AG04450 (cell line): Measurements from ENCODE around the gene GRIA1. TPM values are rescaled to one million over a fixed set of nuclear protein-coding genes. Genes with fewer than 3 reads are reported as not detected.

Source experiments
- CTCF ChIA-PET: fragments of 300-600, 350-600 bp; formaldehyde crosslinking; extraction: SDS; loops from one replicate; lab custom pipeline; 2022; ENCODE audit warnings: antibody characterized with exemption, inconsistent platforms; lab: Charles Lee
- POLR2A ChIA-PET: fragments of 350-600 bp; formaldehyde crosslinking; extraction: SDS; loops from one replicate; lab custom pipeline; 2021; ENCODE audit warnings: antibody characterized with exemption, inconsistent platforms; lab: Yijun Ruan, JAX
- DNase-seq: peaks from one replicate; pipeline ENCODE4 v3.0.0-alpha.2; 2011; ENCODE audit warnings: low read depth, low spot score
- H3K27ac ChIP-seq: one replicate; pipeline ENCODE4 v1.5.1; 2012; ENCODE audit warnings: low read depth, low read length, control low read depth
- H3K27me3 ChIP-seq: one replicate; pipeline ENCODE4 v1.6.0; 2012; ENCODE audit warnings: low read length; ENCODE audit not compliant: control insufficient read depth, insufficient read depth
- H3K4me3 ChIP-seq: 2 replicates; pipeline ENCODE4 v1.5.1; 2011; ENCODE audit warnings: mild to moderate bottlenecking, low read depth, low read length, control low read depth
- H3K9me3 ChIP-seq: 2 replicates; pipeline ENCODE4 v1.5.1; 2012; ENCODE audit warnings: low read length; ENCODE audit not compliant: control insufficient read depth, insufficient read depth
- polyA plus RNA-seq: library from polyadenylated mRNA; depleted of rRNA; stranded (reverse); fragments of >200 nt; gene quantifications from 2 replicates; pipeline ENCODE4 v1.2.3, GENCODE V29; 2011
- TF ChIP-seq, protein P1 (sequence below): IDR thresholded peaks from 2 replicates; pipeline ENCODE4 v1.5.1; 2011; ENCODE audit warnings: low read depth, low read length, control low read depth, inconsistent platforms

GRIA1 gene
- polyA plus RNA-seq, 1 experiment: 0.42 TPM

DNA sequence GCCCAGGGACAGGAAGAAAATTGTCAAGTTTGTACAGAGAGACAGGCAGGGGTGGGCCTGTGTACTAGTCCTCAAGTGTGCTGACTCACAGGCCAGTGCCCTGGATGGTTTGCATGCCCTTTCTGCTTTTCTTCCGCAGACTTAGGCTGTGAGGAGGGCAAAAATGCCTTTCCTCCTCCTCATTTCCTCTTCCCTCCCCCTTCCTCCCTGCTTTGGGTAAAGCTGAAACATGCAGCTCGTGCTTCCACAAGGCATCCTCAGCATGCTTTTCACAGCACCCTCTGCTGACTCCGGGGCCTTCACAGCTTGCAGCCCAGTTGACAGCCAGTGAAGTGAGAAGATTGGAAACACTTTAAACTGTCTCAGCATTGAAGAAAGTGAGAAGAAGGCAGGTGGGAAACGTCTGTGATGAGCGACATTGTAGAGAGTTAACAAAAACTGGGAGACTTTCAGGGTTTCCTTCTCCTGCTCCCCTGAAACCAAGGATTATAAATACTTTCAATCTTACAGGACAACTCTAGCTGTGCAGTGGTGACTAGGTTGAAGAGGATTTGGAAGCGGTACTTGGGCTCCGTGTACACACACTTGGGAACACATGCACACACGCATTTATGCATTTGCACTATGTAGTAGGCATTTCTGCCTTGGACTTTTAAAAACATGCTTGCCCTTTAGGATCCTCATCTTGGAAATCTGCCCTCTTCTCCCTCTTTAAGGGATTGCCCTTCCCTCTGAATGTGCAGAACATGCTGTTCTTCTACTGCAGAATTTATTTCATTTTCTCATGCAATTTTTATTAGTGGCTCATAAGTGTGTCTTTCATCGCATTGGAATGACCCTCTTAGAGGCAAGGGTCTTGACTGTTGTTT, 138.8 kb downstream of the GRIA1 start:
- TF ChIP-seq, protein P1, sequence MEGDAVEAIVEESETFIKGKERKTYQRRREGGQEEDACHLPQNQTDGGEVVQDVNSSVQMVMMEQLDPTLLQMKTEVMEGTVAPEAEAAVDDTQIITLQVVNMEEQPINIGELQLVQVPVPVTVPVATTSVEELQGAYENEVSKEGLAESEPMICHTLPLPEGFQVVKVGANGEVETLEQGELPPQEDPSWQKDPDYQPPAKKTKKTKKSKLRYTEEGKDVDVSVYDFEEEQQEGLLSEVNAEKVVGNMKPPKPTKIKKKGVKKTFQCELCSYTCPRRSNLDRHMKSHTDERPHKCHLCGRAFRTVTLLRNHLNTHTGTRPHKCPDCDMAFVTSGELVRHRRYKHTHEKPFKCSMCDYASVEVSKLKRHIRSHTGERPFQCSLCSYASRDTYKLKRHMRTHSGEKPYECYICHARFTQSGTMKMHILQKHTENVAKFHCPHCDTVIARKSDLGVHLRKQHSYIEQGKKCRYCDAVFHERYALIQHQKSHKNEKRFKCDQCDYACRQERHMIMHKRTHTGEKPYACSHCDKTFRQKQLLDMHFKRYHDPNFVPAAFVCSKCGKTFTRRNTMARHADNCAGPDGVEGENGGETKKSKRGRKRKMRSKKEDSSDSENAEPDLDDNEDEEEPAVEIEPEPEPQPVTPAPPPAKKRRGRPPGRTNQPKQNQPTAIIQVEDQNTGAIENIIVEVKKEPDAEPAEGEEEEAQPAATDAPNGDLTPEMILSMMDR: peak; percentile 74
- H3K27me3 ChIP-seq: no peaks in the 10 kb centered on the region
- POLR2A ChIA-PET: interaction anchor here (1.0 kb wide), 1 partner anchor 105 kb away, joined by 4 read pairs; no protein-coding TSS in a partner anchor
- H3K4me3 ChIP-seq: no peak overlapping the region
- DNase-seq: peak; percentile 88
- H3K27ac ChIP-seq: peak overlapping the region; percentile 91
- CTCF ChIA-PET: interaction anchor here (1.6 to 2.1 kb wide), 2 partner anchors 9 to 132 kb away, joined by 6 to 10 read pairs; no protein-coding TSS in a partner anchor
- no peaks in the 10 kb centered on the region for H3K9me3 ChIP-seq

DNA sequence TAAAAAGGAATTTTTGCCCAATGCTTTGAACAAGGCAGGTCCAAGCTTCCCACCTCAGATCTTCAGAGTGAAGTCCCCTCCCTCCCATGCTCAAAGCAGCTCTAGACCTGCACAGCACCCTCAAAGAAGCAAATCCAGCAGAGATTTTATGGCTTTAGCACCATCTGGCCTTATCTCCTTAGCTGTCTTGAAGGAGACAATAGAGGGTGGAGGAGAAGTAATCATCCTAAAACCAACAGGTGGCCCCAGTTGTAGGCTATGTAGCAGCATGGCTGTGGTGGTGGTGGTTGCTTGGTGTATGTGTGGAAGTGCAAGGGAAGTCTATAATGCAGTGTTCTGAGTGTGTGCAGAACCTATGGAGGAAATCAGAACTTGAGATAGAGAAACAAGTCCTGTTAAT, 140.1 kb downstream of the GRIA1 start:
- Histone ChIP-seq H3K4me3 (no peak overlapping the region), H3K27me3 (no peaks in the 10 kb centered on the region), H3K9me3 (no peaks in the 10 kb centered on the region), H3K27ac (no peak overlapping the region)
- no peak for DNase-seq
- TF ChIP-seq, protein P1: no peak
- CTCF ChIA-PET: no interaction called here
- POLR2A ChIA-PET: no interaction called here

DNA sequence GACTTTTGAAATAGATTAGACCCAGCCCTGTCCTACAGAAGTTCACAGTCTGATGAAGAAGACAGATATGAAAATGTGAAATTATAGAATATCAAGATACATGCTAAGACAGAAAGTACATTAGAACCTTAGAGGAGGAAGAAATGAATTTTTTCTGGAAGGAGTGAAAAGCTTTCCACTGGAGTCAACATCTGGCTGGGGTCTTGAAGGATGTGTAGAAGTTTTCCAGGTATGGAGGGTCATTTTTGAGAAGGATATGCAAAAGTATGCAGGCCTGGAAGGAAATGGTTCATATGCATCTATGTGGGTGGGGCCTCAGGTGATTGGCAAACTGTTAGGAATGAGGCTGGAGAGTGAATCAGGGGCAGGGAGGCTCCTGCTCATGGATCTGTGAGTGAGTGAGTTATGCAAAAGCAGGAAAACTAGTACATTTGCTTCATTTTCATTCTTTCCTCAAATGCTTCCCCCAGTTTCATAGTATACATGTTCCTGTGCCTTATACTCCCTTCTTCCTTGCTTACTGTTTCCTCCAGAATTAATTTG, 142.3 kb downstream of the GRIA1 start:
- Histone ChIP-seq H3K27me3 (no peaks in the 10 kb centered on the region), H3K4me3 (no peak overlapping the region), H3K9me3 (no peaks in the 10 kb centered on the region), H3K27ac (no peak overlapping the region)
- POLR2A ChIA-PET: no interaction called here
- DNase-seq: no peak
- CTCF ChIA-PET: interaction anchor here (0.6 to 1.0 kb wide), 2 partner anchors 135 to 332 kb away, joined by 3 read pairs; no protein-coding TSS in a partner anchor
- TF ChIP-seq, protein P1: no peak

DNA sequence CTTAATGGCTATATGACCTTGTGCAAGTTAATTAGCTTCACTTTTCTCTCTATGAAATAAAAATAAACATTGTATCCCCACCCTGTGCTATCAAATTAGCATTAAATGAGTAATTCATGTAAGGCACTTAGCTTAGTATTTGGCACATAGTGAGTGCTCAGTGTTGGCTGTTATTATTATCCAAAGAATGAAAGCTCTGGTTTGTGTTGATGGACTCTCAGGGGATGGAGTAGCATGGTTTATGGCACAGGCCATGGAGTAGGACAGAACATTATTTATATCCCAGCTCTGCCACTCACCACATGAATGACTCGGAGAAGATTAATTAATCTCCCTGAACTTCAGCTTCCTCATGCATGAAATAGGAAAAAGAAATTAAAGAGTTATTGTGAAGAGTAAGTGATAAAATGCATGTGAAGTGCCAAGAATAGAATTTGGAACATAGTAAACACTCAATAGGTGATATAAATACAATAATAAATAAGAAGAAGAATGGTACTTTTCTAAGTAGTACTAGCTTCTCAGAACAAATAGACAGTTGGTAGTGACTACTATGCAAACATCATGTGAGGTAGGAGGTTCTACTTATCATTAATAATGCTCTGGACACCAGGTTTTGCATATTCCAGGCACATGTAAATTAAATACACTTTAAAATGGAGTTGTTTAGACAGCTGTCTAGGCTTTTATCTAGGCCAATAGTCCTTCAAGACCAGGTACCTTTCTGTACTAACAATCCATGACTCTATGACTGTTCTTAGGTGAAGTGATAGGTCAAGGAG, 146.4 kb downstream of the GRIA1 start:
- Histone ChIP-seq H3K27me3 (no peaks in the 10 kb centered on the region), H3K27ac (no peak overlapping the region), H3K9me3 (no peaks in the 10 kb centered on the region), H3K4me3 (no peak overlapping the region)
- CTCF ChIA-PET: interaction anchor here (2.7 kb wide), 1 partner anchor 8 kb away, joined by 10 read pairs; no protein-coding TSS in a partner anchor
- TF ChIP-seq, protein P1: no peak
- DNase-seq: no peak
- POLR2A ChIA-PET: no interaction called here
